GM19397 (cell line): Measurements from ENCODE around the gene TIAM2.

Experiments
- ATAC-seq: cut with Tn5 transposase; IDR thresholded peaks from one replicate; pipeline ENCODE4 v1.9.1; 2021; ENCODE audit warnings: mild to moderate bottlenecking, moderate library complexity; ENCODE audit not compliant: unreplicated experiment

TIAM2 gene

DNA sequence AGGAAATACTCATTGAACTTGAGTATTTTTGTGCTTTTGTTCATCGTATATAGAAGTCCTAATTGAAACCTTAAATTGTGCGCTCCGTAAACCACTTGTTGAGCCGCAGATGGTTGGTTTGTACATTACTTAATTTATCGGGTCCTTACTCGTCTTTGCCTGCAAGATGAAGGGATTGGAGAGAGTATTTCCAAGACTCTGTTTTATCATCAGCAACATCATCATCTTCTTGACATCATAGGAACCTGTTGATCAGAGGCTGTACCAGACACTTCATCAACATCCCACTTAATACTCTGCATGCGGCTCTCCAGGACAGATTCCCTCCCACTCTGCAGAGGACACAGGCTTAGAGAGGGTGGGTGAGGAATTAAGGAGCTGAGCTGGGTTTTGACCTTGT is 28.6 kb downstream of the TIAM2 start:
- no peak for ATAC-seq

DNA sequence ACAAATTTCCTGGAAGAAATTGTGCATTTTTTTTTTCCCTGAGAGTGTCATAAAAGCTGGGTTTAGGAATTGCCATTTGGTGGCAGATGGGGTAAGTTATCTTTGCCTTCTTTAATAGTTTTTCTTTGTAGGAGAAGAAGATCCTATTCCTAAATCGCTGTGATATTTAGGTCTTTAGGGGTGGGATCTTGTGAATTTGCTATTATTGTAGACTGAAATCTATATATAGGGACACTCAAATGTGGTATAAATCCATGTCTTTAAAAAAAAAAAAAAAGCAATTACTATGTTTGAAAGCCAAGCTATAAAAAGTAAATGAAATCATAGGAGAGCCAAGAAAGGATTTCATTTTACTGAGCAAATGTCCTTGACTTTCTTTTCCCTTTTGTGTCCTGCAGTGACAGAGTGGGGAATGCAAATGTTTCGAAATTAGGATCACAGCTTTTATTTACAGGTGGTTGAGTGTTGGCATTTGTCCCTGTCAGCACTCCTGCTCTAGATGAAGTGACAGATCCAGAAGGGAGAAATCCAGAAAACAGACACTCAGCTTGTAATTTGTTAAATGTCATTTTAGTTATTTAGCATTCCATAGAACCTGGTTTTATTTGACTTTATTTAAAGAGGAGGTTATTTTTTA is 29.4 kb downstream of the TIAM2 start:
- no peak for ATAC-seq

DNA sequence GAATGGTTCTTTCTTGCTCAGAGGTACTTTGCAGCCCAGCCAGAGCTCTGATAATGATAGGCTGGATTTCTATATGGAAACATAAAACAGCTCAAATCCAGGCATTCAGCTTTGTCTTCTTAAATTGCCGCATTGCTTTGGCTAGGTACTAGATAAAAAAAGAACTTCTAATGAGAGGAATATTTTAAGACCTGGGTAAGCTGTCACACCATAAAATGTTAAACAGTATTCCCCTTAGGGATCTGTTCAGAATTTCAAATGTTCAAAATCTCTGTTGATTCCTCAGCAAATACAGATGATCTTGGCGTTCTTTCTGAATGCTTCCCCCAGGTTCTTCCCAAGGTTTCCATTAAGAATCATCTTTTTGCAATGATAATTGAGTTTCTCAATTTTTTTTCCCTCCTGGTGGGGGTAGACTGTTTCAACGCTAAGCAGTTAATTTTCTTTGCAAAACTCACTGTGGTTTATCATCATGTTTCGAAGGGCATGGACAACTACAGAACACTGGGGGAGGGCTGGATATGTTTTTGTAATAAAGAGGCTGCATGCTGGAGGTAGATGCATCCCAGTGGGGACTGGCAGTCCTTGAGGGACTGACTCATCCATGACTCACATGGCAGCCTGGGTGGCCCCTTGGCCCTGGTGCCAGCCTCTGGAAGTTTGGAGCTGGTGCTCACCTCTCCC is 31.0 kb downstream of the TIAM2 start:
- no peak for ATAC-seq

DNA sequence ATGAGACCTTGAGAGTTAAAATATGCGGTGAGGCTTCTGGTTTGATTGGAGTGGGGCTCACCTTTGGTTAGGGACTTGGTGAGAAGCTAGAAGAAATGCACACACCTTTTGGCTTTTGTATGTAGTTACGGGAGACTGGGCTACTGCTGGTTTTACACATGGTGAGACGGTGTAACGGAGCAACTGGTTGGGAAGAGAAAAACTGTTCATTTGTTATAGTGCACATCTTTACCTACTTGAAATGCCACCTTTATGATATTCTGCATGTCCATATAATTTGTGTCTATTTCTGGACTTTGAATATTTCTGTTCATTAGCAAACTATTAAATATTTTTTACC is 31.6 kb downstream of the TIAM2 start:
- ATAC-seq: no peak

DNA sequence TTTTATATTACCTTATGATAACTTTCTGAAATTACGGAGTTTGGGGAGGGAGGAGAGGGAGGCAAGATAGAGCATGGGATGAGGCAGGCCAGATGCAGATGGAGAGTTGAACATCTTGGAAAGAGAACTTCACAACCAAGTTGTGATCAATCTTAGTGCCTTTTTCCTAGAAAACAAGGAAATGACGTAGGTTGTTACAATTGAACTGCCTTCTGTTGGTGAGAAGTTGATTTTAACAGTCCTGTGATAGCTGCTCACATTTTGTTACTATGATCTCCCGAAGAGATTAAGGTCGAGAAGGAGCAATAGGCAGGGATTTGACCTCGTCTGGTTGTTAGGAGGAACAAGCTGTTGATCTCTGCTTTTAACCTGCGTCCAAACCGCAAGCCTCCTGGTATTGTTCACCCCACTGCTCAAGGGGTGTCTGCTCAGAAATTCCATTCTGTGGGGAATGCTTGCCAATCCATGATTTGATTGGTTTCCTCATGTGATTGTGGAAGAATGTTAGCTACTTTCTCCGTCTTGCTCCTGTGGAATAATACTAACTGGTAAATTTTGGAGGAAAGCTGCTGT is 35.1 kb downstream of the TIAM2 start:
- ATAC-seq: no peak

DNA sequence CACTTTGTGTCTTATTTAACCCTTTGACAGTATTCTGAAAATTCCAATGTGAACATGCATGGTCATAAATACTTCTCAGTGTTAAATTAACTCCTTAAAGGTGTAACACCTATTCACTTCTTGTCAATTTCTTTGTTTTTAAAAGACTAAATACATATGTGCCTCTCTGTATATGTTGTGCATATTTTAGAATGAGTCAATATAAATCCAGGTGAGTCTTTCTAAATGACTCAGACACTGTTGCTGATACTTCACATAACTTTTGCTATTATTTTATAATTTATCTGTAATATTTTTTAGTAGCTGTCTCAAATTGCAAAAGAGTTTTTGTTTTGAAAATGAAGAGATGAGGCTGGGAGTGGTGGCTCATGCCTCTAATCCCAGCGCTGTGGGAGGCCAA is 36.0 kb downstream of the TIAM2 start:
- no peak for ATAC-seq

DNA sequence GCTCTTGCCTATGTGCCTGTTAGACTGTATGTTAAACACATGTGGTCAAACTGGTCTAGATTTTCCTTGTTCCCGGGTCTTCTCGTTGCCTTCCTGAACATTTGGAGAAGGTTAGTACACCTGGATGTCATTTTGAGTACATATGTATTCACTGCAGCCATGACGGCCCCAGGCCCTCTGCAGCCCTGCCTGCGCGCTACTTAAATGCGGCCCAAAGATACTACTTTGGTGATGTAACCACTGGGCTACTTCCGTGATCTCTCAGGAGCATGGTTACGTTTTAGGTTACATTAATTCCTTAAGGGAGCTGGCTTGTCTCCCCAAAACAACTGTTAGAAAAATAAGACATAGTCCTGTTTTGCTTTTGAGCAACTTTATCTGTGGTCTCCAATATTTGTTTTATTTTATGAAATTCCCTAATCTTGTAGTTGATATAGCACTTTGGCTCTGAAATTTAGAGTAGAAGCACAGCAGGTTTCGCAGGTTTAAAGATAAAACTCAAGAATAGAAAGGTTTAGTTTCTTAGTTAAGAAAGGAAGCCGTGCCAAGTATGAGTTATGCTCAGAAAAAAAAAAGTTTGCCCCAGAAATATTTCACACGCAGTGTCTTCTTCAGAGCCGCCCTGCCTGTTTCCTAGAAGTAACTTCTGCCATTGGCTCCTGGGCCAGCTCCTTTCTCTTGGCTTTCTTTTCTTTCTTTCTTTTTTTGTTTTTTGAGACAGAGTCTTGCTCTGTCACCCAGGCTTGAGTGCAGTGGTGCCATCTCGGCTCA is 38.1 kb downstream of the TIAM2 start:
- ATAC-seq: no peak

DNA sequence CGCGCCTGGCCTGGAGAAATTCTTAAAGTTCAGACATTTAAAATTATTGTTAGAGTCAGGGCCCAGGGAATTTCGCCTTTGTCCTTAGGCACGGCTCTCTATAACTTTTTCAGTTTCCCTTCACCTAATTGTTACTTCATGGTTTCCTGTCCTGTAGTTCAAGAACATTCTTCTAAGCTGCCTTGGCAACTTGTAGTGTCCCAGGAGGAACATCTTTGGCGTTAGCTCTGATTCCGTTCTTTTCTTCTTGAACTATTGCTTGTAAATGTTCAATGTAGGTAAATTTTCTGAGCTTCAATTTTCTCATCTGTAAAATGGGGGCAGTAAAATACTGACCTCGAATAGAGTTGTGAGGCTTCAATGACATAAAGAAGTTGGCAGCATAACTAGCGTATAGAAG is 41.8 kb downstream of the TIAM2 start:
- no peak for ATAC-seq

DNA sequence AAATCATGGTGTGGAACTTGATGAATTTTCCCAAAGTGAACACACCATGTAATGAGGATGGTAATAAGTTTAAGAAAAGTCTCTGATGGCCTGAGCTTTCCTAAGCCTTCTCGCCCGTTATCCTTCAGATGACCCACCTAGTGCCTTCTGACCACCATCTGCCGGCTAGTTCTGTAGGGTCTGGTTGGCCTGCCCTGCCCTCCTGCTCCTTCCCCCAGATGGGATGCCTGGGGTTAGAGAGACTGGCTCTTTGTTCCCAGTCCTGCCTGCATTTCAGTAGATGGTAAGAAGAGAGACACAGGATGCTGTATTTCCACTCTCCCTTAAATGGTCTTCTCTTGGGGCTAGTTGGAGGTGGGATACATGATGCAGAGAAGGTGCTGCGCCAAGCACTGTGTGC is 43.0 kb downstream of the TIAM2 start:
- ATAC-seq: no peak

DNA sequence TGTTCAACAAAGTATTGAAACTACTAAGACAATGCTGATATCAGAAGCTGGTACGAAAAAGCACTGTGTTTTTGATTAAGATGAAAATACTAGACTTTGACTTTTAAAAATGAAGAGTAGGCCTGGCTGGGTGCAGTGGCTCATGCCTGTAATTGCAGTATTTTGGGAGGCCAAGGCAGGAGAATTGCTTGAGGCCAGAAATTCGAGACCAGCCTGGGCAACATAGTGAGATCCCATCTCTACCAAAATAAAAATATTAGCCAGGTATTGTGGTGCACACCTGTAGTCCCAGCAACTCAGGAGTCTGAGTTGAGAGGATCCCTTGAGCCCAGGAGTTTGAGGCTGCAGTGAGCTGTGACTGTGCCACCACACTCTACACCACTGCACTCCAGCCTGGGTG is 43.4 kb downstream of the TIAM2 start:
- no peak for ATAC-seq

DNA sequence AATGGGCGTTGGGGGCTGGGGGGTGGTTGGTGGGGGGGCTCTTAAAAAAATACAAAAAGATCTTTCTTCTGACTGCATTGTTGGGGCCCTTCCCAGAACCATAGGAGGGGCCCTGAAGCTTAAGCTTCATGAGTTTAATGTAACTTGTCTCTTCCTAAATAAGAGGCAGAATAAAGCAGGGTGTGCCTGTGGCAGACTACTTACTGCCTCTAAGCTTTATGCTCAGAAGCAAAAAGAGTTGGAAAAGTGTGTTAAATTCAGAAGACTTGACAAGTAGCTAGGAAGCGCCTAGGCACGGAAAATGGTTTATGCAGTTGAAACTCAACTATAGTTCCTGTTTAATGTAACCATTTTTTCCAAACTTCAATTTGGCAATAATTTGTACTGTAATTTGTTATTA is 44.5 kb downstream of the TIAM2 start:
- no peak for ATAC-seq

DNA sequence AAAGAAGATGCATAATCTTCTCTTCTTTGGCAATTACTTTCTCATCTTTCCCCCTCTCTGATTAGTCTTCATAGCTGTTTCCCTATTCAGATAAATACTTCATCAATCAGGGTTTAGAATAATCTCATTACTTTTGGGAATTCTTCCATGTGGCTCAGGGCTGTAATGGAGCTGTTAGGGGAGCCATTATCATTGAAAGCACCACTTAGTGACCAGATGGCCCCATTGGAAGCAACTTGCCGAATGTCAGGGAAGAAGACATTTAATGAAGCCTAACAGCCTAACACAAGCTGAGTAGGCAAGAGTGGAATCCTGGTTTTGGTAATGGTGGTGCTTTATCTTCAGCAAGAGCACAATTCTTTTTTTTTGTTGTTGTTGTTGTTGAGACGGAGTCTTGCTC is 45.0 kb downstream of the TIAM2 start:
- no peak for ATAC-seq

DNA sequence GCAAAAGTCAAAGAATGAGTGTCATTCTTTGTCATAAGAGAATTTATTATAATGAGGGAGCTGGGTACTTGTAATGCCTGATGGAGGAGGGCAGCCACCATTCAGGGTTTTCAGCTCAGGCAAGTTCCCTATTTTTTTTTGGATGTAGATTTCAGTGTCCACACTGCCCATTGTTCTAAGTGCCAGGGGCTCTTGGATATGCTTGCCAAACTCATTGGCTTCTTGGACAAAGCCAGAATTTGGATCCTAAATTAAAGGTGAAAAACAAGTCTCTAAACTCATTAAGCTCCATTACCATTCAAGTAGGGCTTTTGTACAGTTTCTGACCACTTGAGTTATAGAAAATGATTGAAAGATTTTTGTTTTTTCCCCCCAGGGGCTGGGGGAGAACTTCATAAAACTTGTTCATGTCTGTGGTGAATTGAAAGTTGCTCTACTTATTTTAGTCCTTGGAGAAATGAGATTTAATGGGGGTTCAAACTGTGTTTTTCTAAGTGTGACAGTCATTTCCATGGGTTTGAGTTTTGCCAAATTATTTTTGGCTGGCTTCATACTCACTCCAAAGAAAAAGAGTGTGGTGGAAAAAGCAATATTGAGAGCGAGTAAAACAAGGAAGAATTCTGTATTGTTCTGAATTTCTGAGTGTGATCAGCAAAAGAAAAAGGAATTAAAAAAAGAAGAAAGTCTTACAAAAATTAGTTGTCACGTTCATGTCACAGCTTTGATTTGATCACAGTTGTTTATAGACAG is 46.0 kb downstream of the TIAM2 start:
- no peak for ATAC-seq

DNA sequence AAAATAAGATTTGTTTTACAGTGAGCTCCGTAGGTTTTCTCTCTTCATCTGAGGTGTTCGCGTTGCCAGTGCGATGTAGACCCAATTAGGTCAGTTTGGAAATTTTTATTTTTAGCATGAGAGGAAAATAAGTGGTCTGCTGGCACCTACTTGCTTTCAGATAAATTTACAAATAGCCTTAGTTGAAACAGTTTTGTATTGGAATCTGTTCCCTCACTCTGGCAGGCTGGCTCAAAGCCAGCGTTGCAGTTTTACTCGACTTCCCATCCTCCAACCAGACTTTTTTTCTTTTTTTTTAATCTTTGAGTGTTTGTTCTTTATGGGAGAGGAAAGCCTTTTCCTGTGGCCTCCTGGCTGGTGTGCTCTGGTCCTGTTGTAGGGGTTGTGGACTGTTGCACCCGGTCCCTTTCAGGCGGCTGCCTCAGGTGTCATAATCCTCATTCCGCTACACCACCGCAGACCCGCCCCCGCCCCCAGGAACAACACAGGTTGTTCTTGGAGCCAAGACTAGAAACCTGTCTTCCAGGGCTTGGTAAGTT is 46.7 kb downstream of the TIAM2 start:
- ATAC-seq: no peak

DNA sequence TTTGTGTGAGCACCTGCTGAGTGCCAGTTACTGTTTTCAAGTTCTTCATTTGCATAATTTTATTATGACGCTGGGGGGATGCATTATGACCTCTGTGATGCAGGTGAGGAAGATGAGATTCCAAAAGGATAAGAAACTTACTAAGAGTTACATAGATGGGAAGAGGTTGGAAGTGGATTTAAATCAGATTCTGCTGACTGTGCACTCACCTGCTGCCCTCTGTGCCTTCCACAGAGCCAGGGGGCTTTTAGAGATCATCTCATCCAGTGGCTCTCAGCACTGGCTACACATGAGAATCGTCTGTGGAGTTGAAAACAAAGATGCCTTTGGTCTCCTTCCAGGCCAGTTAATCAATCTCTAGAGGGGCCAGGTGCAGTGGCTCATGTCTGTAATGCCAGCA is 47.9 kb downstream of the TIAM2 start:
- no peak for ATAC-seq

DNA sequence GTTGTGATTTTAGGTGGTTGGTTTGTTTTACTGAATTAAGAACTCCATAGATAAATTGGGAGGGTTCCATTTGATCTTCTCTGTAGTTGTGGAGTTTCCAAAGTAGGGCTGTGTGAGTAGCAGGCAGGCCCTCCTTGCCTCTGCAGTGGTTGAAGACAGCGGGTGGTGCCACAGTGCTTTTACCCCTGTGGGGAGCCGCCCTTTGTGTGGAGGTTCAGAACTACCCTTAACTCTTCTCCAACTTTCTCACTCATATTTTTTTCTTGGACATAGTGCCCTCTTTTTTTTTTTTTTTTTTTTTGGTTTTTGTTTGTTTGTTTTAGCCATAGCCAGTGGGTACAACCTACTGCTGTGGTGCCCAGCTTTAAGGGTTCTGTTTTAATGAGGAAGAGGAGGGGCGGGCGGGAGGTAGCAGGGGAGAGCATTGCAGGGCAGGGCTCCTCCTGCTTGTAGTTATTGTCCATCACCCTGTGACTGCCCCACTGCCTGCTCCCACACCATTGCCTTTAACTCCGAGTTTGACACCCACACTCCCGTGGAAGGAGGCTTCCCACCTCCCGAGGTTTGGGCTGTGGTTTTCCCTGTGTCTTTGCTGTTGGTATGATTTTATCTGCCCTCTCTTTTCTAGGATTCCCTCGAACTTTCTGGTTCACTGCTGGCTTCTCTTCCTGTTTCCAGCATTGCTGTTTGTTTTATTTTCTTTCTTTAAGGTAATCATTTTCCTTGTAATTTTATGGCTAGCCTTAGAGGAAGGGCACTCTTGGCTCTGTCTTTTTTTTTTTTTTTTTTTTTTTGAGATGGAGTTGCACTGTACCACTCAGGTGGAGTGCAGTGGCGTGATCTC is 50.7 kb downstream of the TIAM2 start:
- ATAC-seq: no peak

DNA sequence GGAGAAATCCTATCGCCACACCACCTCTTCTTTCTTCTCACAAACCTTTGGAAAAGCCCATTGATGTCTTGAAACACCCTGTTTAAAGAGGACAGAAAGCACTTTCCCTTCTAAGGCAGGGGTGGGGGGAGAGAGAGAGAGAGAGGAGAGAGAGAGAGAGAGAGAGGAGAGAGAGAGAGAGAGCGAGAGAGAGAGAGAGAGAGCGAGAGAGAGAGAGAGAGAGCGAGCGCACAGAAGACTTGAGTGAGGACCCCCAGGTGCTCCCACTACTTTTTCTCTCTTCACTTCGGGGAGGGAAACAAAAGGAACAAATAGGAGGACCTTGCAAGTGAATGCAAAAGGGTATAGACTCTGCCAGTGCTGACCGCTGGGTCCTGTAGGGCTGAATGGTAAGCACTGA is 52.4 kb downstream of the TIAM2 start:
- ATAC-seq: no peak

DNA sequence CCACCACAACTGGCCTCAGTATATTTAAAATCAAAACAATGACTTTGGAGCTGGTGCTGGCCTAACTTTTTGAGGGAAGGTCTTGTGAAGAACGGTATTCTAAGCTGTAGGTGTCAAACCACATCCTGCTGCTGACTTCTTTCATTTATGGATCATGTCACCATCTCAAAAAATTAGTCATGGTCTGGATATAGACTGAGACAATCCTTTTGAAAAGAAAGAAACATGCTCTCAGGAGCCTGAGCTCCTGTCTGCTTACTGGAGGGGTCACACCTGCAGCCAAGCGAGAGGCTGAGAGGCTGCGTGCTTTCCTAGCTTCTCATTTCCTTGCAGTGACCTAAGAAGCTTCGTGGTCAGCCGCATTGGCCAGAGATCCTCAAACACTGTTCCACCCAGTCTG is 55.2 kb downstream of the TIAM2 start:
- ATAC-seq: peak; percentile 67

DNA sequence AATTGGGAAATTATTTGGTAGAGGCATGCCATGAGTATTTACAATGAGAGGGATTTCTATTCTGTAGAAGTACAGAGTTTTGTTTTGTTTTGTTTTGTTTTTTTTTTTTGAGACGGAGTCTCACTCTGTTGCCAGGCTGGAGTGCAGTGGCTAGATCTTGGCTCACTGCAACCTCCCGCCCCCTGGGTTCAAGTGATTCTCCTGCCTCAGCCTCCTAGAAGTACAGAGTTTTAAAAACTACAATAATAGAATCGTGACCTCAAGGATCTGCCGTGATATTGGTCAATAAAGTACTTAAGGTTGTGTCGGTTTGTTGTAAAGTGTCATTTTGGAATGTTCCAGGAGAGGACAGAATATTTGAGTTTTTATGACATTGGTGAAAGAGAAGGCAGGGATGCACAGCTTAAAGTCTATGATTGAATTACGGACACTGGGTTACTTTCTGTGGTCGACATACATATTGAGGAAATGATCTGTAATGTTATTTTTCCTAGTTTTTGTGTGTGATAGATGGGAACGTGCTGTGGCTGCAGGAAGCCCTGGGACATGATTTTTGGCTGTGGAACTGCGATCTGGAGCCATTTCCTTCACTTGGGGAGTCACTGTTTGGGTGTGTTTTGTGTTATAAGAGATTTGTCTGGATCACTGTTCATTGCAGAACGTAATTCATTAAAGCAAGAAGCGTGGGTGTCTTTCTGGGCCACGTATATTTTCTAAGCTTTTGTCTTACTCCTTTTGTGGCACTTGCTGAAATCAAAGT is 59.6 kb downstream of the TIAM2 start:
- ATAC-seq: no peak
